HG02678 (cell line): ENCODE data around the gene RHEBL1.

Source experiments
- ATAC-seq: cut with Tn5 transposase; IDR thresholded peaks from one replicate; pipeline ENCODE4 v1.9.1; 2021; ENCODE audit warnings: mild to moderate bottlenecking, moderate library complexity; ENCODE audit not compliant: unreplicated experiment

The RHEBL1 gene

DNA sequence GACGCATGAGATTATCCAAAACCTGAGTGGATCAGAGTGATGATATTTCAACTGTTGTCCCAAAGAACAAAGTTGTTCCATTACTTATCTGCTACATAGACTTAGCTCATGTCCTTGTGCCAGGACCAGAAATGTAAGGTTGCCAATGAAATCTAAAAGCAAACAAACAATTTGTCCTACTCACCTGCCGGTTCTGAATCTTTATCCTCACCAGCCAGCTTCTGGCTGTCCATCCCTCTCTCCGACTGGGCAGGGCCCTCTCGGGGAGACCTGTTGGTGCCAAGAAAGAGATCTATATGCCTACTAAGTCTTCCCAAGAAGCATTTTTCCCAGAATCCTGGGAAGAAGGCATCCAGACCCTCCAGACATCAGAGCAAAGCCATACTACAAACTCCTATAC lies 14.7 kb downstream of the RHEBL1 start:
- ATAC-seq, result no peak

DNA sequence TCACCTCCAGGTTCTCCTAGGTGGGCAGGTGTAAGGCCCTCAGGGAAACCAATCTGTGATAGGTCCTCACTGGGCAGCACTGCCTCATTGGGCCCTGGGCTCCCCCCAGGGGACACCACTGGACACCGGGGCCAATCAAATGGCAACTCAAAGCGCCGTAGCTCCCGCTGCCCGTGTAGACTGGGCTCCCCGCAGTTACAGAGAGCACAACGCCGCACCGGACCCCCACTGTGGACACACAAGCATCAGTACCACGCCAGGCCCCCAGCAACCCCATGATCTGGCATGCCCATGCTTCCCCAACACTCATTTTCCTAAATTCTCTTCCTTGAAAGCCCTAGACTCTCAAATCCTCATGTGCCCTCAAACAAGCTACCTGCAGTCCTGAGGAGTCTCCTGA lies 15.3 kb downstream of the RHEBL1 start:
- ATAC-seq, result no peak

DNA sequence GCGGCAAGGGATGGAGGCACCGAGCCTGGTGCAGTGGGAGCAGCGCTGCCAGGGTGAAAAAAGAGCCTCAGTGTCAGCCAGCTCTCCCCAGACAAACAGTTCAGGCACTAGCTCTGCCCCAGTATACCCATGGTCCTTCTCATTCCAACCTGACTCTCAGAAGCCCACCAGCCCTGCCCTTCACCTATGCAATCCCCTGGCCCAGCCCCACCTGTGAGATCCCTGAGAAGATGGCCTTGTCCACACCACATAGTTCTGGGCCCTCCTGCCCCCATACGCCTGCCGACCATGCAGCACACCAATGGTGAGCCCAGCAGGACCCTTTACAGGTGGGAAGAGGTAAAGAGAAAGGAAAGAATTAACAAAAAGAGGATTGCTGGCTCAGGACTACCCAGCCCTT lies 15.7 kb downstream of the RHEBL1 start:
- no peak for ATAC-seq

DNA sequence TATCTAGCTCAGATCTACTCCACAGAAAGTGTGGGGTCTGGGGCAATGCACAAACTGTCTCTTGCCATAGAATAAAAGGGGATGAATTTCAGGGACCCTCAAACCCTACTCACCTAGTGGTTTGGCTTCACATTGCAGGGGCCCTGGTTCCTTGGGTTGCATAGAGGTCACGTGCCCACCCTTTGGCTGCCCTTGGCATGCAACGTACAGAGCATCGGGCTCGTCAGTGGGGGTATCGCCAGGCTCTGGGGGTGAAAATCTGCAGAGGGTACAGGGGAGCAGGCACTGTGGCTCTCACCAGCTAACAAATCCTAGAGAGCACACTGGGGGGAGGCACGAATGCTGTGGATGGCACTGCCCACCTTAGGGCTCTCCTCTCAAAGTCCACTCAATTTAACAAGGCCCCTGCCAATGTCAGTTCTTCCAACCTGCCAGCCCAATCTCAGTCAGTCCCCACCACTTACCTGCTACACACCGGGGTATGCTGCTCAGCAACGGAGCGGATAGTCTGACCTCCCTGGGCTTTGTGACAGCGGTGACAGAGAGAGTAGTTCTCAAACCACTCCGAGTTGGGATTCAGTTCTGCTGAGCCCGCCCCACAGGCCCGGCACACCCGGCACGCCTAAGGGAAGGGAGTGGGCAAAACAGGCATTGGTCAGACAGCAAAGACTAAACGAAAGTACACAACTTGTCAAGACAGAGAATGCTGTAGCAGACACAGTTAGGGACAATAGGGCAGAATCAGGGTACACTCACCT lies 17.1 kb downstream of the RHEBL1 start:
- ATAC-seq, result no peak

DNA sequence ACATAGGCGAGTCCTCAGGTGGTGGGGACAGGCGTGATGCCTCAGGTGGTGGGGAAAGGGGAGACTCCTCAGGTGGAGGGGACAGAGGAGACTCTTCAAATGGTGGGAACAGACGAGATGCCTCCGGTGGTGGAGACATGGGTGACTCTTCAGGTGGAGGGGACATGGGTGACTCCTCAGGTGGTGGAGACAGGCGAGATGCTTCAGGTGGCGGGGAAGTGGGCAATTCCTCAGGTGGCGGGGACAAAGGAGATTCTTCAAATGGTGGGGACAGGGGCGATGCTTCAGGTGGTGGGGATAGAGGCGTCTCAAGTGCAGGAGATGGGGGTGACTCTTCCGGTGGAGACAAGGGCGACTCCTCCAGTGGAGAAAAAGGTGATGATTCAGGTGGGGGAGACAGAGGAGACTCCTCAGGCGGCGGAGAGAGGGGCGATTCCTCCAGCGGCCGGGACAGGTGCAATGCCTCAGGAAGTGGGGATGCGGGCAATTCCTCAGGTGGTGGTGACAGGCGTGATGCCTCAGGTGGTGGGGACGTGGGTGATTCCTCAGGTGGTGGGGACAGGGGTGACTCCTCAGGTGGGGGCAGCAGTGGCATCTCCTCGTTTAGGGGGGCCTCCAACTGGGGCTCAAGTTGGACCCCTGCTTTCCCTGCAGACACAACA lies 17.9 kb downstream of the RHEBL1 start:
- no peak for ATAC-seq

DNA sequence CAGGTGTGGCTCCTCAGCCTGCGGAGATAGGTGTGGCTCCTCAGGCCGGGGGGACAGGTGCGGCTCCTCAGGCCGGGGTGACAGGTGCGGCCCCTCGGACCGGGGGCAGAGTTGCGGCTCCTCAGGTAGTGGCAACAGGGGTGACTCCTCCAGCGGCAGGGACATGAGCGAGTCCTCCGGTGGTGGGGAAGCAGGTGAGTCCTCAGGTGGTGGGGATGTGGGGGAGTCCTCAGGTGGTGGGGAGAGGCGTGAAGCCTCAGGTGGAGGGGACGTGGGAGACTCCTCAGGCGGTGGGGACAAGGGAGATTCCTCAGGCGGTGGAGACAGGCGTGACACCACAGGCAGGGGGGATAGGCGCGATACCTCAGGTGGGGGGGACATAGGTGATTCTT lies 18.4 kb downstream of the RHEBL1 start:
- ATAC-seq, result no peak

DNA sequence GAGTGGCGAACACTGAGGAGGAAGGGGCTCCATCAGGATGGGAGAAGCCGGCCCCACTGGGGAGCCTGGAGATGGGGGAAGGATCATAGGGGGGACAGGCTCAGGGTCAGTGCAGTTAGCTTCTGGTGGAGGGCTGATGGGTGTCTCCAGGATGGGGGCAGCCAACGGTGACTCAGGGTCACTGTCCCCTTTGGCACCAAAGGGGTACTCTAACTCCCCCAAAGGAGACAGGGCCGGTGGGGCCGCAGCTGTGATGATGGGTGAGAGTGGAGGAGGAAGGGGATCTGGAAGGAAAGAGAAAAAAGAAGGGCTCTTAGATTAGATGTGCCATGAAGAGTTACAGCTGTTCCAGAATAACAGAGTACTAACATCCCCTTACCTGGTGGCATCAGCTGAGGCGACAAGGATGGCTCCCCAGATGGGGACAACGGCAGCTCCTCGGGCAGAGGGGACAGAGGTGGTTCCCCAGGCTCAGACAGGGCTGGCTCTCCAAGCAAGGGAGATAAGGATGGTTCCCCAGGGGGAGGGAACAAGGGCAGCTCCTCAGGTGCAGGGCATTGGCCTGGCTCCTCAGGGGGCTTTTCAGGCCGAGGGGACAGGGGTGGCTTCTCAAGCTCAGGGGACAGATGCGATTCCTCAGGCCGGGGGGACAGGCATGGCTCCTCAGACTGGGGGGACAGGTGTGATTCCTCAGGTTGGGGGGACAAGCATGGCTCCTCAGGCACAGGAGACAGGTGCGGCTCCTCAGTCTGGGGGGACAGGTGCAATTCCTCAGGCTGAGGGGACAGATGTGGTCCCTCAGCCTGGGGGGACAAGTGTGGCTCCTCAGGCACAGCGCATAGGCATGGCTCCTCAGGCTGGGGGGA lies 19.0 kb downstream of the RHEBL1 start:
- no peak for ATAC-seq

DNA sequence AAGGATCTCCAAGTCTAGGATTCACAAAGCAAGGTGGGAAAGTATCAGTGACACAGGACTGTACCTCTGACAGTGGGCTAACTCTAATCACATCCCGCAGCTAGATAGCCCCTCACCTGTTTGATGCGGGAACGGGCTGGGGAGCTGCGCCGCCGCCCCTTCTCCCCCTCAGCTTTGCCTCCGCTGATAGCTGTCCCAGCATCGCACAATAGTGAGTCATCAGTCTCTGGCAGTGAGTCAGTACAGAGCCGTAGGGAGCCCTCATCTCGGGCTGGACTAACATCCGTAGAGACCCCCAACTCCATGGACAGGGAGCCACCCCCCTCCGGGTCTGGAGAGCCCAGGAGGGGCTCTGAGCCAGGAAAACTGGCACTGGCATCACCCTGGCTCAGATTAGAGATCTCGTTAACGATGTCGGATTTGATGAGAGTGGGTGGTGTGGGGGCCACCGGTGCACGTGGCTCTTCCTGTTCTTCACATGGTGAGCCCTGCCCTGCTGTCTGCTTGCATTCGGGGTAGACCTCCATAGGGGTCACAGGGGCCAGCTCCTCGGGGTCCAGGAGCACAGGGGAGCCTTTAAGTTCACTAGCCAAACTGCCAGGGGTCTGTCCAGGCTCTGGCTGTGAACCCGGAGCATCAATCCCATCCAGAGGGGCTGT lies 20.1 kb downstream of the RHEBL1 start:
- no peak for ATAC-seq

DNA sequence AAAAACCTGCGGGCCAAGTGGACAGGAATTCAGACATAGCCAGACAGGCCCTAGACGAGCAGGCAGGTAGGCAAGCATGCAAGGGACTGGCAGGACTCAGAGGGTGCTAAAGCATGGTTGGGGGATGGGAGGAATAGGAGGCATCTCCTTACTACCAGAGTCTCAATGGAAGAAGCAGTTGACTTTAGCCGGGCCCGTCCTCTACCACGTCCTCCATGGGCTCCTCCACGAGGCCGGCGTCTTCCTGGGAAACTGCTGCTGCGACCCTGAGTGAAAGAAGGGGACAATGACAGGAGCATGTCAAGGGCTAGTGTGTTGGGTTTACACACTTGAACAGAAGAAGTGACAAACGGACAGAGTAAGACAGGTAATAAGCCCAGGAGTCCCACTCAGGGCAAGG lies 20.8 kb downstream of the RHEBL1 start:
- ATAC-seq, result no peak

DNA sequence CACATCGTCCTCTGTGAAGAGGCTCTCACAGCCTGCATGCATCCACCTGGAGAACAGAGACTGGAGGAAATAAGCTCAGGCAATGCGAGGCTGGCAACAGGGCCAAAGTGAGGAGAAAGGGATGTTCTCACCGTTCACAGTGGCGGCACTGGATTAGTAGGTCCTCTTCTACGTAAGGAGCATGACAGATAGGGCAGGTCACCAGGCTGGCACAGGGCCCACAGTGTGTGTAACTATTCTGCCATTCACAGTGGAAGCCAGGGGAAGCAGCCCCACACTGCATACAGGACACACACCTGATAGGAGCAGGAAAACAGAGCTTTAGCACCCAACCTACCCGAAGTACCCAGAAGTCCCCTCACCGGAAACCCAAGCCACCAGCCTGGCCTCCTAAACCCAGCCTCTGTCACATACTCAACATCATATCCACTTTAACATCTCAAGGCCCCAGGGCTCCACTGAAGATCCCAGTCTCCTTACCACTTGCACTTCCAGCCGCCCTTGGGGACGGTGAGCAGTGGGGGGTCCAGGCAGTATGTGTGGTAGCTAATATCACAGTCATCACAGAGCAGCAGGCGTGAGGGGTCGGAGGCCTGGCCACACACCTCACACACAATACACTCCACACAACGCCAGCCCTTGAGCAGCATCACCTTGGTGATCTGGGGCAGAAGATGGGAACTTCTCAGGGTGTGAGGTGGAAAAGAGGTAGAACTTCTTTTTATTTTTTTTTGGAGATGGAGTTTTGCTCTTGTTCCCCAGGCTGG lies 23.5 kb downstream of the RHEBL1 start:
- no peak for ATAC-seq

DNA sequence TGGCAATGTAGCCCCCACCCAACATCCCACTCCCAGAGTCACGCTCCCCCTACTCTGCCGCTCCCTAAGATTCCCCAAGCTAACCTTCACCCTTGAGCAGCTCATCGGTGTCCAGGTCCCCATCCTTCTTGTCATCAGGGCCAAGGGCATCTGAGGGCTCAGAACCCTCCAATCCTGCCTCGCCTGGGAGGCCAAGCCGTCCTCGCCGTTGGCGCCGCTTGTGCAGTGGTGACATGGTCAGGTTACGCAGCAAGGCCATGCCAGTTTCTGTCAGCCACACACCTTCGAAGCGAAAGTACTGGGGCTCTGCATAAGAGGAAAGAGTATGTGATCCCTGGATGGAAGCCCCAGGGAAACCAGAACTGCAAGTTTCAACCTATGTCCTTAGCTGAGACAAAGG lies 25.1 kb downstream of the RHEBL1 start:
- ATAC-seq, result no peak

DNA sequence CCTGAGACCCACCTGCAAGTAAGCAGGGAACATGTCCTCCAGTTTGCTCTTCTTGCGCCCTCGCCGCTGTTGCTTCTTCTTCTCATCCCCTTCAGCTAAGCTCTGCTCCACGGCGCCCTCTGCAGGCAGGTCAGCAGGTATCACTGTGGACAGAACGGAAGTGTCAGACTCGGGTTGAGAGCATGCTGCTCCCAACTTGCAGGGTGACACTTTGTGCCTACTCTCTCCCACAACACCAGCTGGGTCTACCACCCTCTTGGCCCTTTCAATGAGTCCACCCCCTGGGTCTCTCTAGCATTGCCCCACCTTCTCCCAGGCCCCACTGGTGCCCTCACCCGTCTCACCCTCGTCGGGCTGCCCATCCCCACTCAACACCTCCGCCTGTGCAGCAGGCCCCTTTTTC lies 25.9 kb downstream of the RHEBL1 start:
- no peak for ATAC-seq

DNA sequence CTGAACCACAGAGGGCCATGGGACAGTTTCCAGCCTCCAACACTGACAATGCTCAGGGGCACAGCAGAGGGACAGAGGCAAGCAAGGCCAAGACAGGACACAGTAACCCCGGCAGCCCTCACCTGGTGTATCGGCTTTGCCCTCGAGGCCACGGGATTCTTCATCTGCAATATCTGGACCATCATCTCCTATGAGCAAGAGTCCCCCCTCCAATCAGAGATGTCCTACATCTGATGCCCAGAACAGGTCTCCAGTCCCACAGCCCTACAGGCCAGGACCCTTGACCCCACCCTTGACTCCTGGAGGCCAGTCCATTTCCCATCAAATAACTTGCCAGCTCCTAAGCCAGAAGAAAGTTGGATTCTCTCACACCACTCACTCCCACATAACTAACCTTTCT lies 26.5 kb downstream of the RHEBL1 start:
- ATAC-seq, result no peak

DNA sequence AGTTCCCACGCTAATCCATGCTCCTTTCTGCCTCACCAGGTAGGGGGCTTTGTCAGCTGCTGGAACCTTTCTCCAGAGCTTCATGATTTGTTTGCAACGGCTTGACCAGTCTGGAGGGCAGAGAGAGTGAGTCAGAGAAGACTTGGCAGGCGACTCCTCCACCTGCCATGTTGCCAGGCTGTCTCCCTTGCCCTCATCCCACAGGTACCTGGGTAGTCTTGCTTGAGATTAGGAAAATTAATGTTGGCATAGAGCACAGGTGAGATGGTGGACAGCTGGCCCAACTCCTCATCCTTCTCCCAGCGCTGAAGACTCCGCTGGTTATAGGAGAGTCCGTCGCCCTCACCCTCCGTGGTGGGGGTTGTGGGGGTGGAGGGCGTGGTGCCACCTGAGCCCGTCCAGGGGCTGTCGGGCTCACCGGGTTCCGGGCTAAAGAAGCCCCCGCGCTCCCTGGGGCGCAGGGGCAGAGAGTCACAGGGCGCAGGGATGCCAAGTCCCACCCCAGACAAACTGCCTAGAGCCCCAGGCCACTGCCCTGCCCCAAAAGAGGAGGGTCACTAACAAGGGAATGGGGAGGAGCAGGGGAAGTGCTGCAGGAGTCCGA lies 27.8 kb downstream of the RHEBL1 start:
- no peak for ATAC-seq

DNA sequence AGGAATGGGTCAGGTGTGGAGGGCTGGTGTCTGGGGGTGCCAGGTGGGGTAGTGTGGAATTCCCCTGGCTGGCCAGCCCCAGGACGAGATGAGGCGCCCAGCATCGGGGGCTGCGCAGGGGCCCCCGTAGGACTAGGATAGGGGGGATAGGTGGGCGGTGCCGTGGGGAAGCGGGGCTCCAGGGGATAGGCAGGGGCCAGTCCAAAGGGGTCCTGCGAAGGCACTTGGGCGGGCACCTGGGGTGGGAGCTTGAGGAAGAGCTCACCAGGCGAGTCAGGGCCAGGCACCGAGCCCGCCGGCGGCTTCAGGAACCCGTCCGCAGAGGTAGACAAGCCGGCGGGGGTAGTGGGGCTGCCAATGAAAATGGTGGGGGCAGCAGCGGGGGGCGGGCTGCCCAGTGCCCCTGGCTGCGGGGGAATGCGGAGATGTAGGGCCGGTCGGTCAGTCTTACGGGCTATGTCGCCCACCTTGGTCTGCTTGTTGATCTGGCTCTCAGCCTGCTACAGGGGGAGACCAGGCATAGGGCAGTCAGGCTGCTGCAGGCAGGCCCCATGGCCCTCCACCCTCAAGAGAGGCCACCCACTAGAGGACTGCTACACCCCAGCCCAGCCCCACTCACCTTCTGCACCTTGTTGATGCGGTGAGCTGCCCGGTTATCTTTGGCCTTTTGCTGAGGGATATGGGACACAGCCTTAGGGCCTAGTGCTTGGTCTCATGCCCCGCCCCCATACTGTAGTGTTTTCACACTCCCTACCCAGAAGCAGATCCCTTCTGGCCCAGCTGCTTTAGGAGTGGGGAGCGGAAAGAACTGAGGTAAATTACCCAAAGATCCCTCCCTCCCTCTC lies 28.5 kb downstream of the RHEBL1 start:
- no peak for ATAC-seq

DNA sequence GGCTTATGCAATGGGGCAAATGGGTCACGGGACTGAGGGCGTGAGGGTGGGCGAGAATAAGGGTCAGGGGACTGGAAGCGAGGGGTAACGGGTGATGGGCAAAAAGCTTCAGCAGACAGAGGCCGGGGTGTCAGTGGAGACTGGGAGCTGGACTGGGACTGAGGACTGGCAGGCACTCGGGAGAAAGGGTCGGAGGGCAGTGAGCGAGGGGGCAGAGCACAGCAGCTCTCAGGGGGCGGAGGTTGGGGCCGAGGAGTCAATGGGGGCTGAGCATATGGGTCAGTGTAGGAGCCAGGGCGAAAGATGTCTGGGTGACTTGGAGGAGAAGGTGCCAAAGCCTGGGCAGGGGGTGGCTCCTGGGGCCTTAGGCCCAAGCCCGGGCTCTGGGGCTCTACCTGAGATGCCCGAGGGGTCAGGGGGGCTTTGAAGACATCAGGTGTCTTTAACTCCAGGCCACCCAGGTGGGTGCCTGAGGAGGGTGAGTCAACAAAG lies 29.4 kb downstream of the RHEBL1 start:
- no peak for ATAC-seq

DNA sequence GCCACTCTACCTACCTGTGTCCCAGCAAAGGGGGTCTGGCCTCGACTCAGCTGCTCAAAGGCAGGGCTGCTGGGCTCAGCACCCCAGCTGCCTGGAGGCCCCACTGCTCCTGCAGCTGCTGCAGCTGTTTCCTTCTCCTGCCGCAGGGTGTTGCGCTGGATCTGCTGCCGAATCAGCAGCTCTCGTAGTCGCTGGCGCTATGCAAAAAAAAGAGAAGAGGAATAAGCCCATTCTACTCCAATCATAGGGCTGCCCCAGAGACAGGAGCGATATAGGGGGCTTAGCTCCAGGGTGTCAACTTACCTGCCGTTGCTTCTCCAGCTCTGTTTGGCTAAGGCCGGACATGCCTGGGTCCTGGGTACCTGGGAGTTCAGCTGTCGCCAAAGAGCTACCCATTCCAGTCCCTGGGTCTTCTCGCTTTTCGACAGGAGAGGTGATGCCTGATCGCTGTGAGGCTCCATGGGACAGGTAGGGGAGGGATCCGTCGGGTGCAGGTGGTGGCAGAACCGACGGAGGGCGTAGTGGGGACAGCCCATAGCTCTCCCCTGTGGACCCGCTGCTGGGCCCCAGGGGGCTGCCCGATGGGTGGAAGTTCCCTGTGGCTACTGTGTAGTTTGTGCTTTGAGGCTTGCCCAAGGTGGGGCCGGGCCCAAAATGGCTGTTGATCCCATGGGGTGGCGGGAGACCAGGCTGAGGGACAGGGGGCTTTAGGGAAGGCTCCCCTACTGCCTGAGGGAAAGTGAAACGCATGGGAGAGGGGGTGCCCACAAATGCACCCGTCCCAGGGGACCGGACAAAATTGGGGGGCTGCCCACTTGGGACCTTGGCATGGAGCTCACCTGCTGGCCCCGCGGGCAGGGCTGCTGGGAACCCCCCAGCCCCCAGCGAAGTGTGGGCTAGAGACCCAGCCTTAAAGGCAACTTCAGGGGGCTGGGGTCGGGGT lies 30.1 kb downstream of the RHEBL1 start:
- no peak for ATAC-seq
